ENCODE measurements around the gene SNX15.
"Not testable (repeated sequence)": the region's sequence is repeated elsewhere in the genome, so short reads cannot be mapped to it uniquely, and the experiment has no call there.

Gene SNX15

GRCh38 chr11:65027213-65028067, at the start of gene SNX15:
SNX15 (plus strand) TSS chr11:65027439; CDS start chr11:65027538, 99 bp downstream.
- in situ Hi-C loops (cut with HindIII; ENCODE audit: low sequenced_read_pairs) = no loop called here

- in situ Hi-C loops (cut with HindIII; ENCODE audit: low sequenced_read_pairs) = not testable (repeated sequence)
Observed at GRCh38 chr11:64983339-64983738, 43.9 kb upstream of the SNX15 start.

- in situ Hi-C loops (cut with HindIII; ENCODE audit: low sequenced_read_pairs) = no loop called here
Observed at GRCh38 chr11:64987998-64988854, 39.0 kb upstream of the SNX15 start.

GRCh38 chr11:64989416-64989815, 37.8 kb upstream of the SNX15 start:
- in situ Hi-C loops (cut with HindIII; ENCODE audit: low sequenced_read_pairs) = no loop called here

GRCh38 chr11:64990222-64990923, 36.9 kb upstream of the SNX15 start:
- in situ Hi-C loops (cut with HindIII; ENCODE audit: low sequenced_read_pairs) = no loop called here

- in situ Hi-C loops (cut with HindIII; ENCODE audit: low sequenced_read_pairs) = no loop called here
Observed at GRCh38 chr11:64994318-64994717, 32.9 kb upstream of the SNX15 start.

- in situ Hi-C loops (cut with HindIII; ENCODE audit: low sequenced_read_pairs) = no loop called here
Observed at GRCh38 chr11:64996327-64996709, 30.9 kb upstream of the SNX15 start.

- in situ Hi-C loops (cut with HindIII; ENCODE audit: low sequenced_read_pairs) = no loop called here
Observed at GRCh38 chr11:64996710-64997380, 30.4 kb upstream of the SNX15 start, which contains the start of gene BATF2. BATF2 (minus strand) TSS chr11:64996971; CDS start chr11:64996914, 57 bp downstream.

GRCh38 chr11:64998141-64998540, 29.1 kb upstream of the SNX15 start:
- in situ Hi-C loops (cut with HindIII; ENCODE audit: low sequenced_read_pairs) = no loop called here

GRCh38 chr11:64998690-64999431, 28.4 kb upstream of the SNX15 start:
- in situ Hi-C loops (cut with HindIII; ENCODE audit: low sequenced_read_pairs) = no loop called here

GRCh38 chr11:64999478-64999877, 27.8 kb upstream of the SNX15 start:
- in situ Hi-C loops (cut with HindIII; ENCODE audit: low sequenced_read_pairs) = no loop called here

- in situ Hi-C loops (cut with HindIII; ENCODE audit: low sequenced_read_pairs) = no loop called here
Observed at GRCh38 chr11:65002706-65003105, 24.5 kb upstream of the SNX15 start.

- in situ Hi-C loops (cut with HindIII; ENCODE audit: low sequenced_read_pairs) = no loop called here
Observed at GRCh38 chr11:65003282-65003681, 24.0 kb upstream of the SNX15 start.

- in situ Hi-C loops (cut with HindIII; ENCODE audit: low sequenced_read_pairs) = not testable (repeated sequence)
Observed at GRCh38 chr11:65003968-65004367, 23.3 kb upstream of the SNX15 start.

GRCh38 chr11:65008016-65008415, 19.2 kb upstream of the SNX15 start:
- in situ Hi-C loops (cut with HindIII; ENCODE audit: low sequenced_read_pairs) = no loop called here

- in situ Hi-C loops (cut with HindIII; ENCODE audit: low sequenced_read_pairs) = no loop called here
Observed at GRCh38 chr11:65008873-65009272, 18.4 kb upstream of the SNX15 start.

GRCh38 chr11:65013130-65013887, 13.9 kb upstream of the SNX15 start:
- in situ Hi-C loops (cut with HindIII; ENCODE audit: low sequenced_read_pairs) = no loop called here

- in situ Hi-C loops (cut with HindIII; ENCODE audit: low sequenced_read_pairs) = no loop called here
Observed at GRCh38 chr11:65013888-65014725, 13.1 kb upstream of the SNX15 start, which contains the start of gene ARL2. ARL2 (plus strand) TSS chr11:65014160; CDS start chr11:65014208, 48 bp downstream.
